ENCODE data around the gene KATNAL1. TPM values are rescaled to one million over a fixed set of nuclear protein-coding genes. Genes with fewer than 3 reads are reported as not detected.

Gene KATNAL1
- total RNA-seq, 1 donor from 2014 or later = 20.2 TPM

- Mint-ChIP-seq H3K36me3 (peaks cover 25% of the 10 kb centered on the region), H3K27ac (no peak overlapping the region)
- no peak for DNase-seq (ENCODE audit: extremely low spot score, unreplicated experiment)
Measured at GRCh38 chr13:30253830-30254229, 53.5 kb downstream of the KATNAL1 start.

GRCh38 chr13:30247406-30247805 lies 59.9 kb downstream of the KATNAL1 start:
- no peaks in the 10 kb centered on the region for H3K27me3 Mint-ChIP-seq

More at GRCh38 chr13:30253830-30254229, 53.5 kb downstream of the KATNAL1 start:
- Mint-ChIP-seq H3K9me3 (peaks cover 6% of the 10 kb centered on the region), H3K27me3 (no peaks in the 10 kb centered on the region), H3K4me1 (ENCODE audit: unreplicated experiment) (peaks cover 18% of the 10 kb centered on the region), H3K4me3 (no peak overlapping the region)
- no peak for TF ChIP-seq CTCF (conservative IDR thresholded peaks at IDR 0.05)

GRCh38 chr13:30241532-30241931 lies 65.8 kb downstream of the KATNAL1 start:
- no peak for DNase-seq (ENCODE audit: extremely low spot score, unreplicated experiment)
- H3K4me3 Mint-ChIP-seq = no peak overlapping the region
- H3K36me3 Mint-ChIP-seq = no peaks in the 10 kb centered on the region
- no peak overlapping the region for H3K27ac Mint-ChIP-seq
- TF ChIP-seq CTCF (conservative IDR thresholded peaks at IDR 0.05) = no peak
- H3K9me3 Mint-ChIP-seq = no peaks in the 10 kb centered on the region
- H3K27me3 Mint-ChIP-seq = no peaks in the 10 kb centered on the region
- no peaks in the 10 kb centered on the region for H3K4me1 Mint-ChIP-seq (ENCODE audit: unreplicated experiment)

More at GRCh38 chr13:30247406-30247805, 59.9 kb downstream of the KATNAL1 start:
- H3K4me3 Mint-ChIP-seq = no peak overlapping the region
- no peak for TF ChIP-seq CTCF (conservative IDR thresholded peaks at IDR 0.05)
- DNase-seq (ENCODE audit: extremely low spot score, unreplicated experiment) = no peak
- H3K4me1 Mint-ChIP-seq (ENCODE audit: unreplicated experiment) = no peaks in the 10 kb centered on the region
- H3K27ac Mint-ChIP-seq = no peak overlapping the region
- H3K9me3 Mint-ChIP-seq = peaks cover 6% of the 10 kb centered on the region
- H3K36me3 Mint-ChIP-seq = peaks cover 26% of the 10 kb centered on the region

- Mint-ChIP-seq H3K4me1 (ENCODE audit: unreplicated experiment) (no peaks in the 10 kb centered on the region), H3K27me3 (no peaks in the 10 kb centered on the region), H3K4me3 (no peak overlapping the region), H3K9me3 (no peaks in the 10 kb centered on the region), H3K36me3 (no peaks in the 10 kb centered on the region), H3K27ac (no peak overlapping the region)
- DNase-seq (ENCODE audit: extremely low spot score, unreplicated experiment) = no peak
- TF ChIP-seq CTCF (conservative IDR thresholded peaks at IDR 0.05) = no peak
Measured at GRCh38 chr13:30240608-30241007, 66.7 kb downstream of the KATNAL1 start.

- TF ChIP-seq CTCF (conservative IDR thresholded peaks at IDR 0.05) = no peak
- Mint-ChIP-seq H3K9me3 (no peaks in the 10 kb centered on the region), H3K4me1 (ENCODE audit: unreplicated experiment) (no peaks in the 10 kb centered on the region), H3K36me3 (peaks cover 6% of the 10 kb centered on the region), H3K27ac (no peak overlapping the region), H3K27me3 (no peaks in the 10 kb centered on the region), H3K4me3 (no peak overlapping the region)
- no peak for DNase-seq (ENCODE audit: extremely low spot score, unreplicated experiment)
Measured at GRCh38 chr13:30235216-30235615, 72.1 kb downstream of the KATNAL1 start.

- Mint-ChIP-seq H3K36me3 (peaks cover 6% of the 10 kb centered on the region), H3K4me3 (no peak overlapping the region), H3K4me1 (ENCODE audit: unreplicated experiment) (no peaks in the 10 kb centered on the region), H3K27me3 (no peaks in the 10 kb centered on the region), H3K27ac (no peak overlapping the region), H3K9me3 (no peaks in the 10 kb centered on the region)
- no peak for TF ChIP-seq CTCF (conservative IDR thresholded peaks at IDR 0.05)
- no peak for DNase-seq (ENCODE audit: extremely low spot score, unreplicated experiment)
Measured at GRCh38 chr13:30234619-30235162, 72.7 kb downstream of the KATNAL1 start.
